HepG2 (cell line): ENCODE results near the gene PRSS3. TPM values are rescaled to one million over a fixed set of nuclear protein-coding genes. Genes with fewer than 3 reads are reported as not detected.

Source experiments
- ATAC-seq: fragments of 200-7000 bp; cut with Tn5 transposase; 3 replicates; pipeline ENCODE4 v1.9.1; 2020; ENCODE audit warnings: mild to moderate bottlenecking, moderate library complexity
- BruUV-seq: library from RNA; stranded (reverse); fragments of 400-500 nt; replicated peaks from 2 replicates; lab custom pipeline; 2021; lab: Mats Ljungman, UMichigan
- CTCF ChIA-PET: fragments of 300-600 bp; formaldehyde crosslinking; extraction: SDS; loops from one replicate; lab custom pipeline; 2021; ENCODE audit warnings: low total read pairs, inconsistent platforms, low intra/inter-chr PET ratio; lab: Yijun Ruan, JAX
- POLR2A ChIA-PET: fragments of 350-600 bp; sonication (Branson Sonifier 250); formaldehyde crosslinking; loops from one replicate; lab custom pipeline; 2020; ENCODE audit warnings: antibody characterized with exemption, inconsistent platforms; lab: Yijun Ruan, JAX
- DNase-seq: peaks from one replicate; pipeline ENCODE4 v3.0.0-alpha.2; 2015; ENCODE audit warnings: low spot score
- FAIRE-seq: peaks from 3 replicates; lab custom pipeline; 2011; peaks lifted over from hg19 to GRCh38; lab: Jason Lieb, UNC
- H2AFZ ChIP-seq: one replicate; pipeline ENCODE4 v1.6.1; 2011; ENCODE audit warnings: low read length, inconsistent platforms
- H3K27ac ChIP-seq: fragments of 300-600 bp; 3 replicates; pipeline ENCODE4 v1.8.0; 2011; ENCODE audit warnings: mixed run types, mild to moderate bottlenecking, mixed read lengths, low read length, inconsistent platforms; ENCODE audit not compliant: insufficient read depth; ENCODE audit errors: extremely low read length
- H3K27me3 ChIP-seq, 2 experiments: fragments of 200-600 bp in 1 of 2; 2 replicates in 1 of 2; 3 replicates in 1 of 2; pipeline versions ENCODE4 v1.6.0 to v1.8.0; 2011; ENCODE audit warnings: low read length in 2 of 2, mild to moderate bottlenecking in 2 of 2, moderate library complexity in 2 of 2, inconsistent platforms in 1 of 2; ENCODE audit not compliant: insufficient read depth in 2 of 2, control insufficient read depth in 1 of 2
- H3K36me3 ChIP-seq, 2 experiments: fragments of 200-600 bp in 1 of 2; replicated peaks in 1 of 2; 2 replicates in 1 of 2; 3 replicates in 1 of 2; pipeline versions ENCODE4 v1.5.1 to v1.8.0; 2011; ENCODE audit warnings: low read length in 2 of 2, inconsistent platforms in 1 of 2; ENCODE audit not compliant: insufficient read depth in 2 of 2, control insufficient read depth in 1 of 2
- H3K4me1 ChIP-seq: 2 replicates; pipeline ENCODE4 v1.5.1; 2012; ENCODE audit warnings: low read length, inconsistent platforms; ENCODE audit not compliant: insufficient read depth
- H3K4me2 ChIP-seq: 2 replicates; pipeline ENCODE4 v1.6.0; 2011; ENCODE audit warnings: low read depth, low read length, inconsistent platforms
- H3K4me3 ChIP-seq, 3 experiments: fragments of 200-600 bp in 1 of 3; sonication (generic), shearing (Covaris generic) in 1 of 3; replicated peaks in 1 of 3; 2 replicates each; pipeline ENCODE4 v1.5.1; 2011 to 2016; ENCODE audit warnings: low read length in 3 of 3, inconsistent platforms in 2 of 3, low read depth in 2 of 3, mild to moderate bottlenecking in 2 of 3, control low read depth in 1 of 3, mixed read lengths in 1 of 3; ENCODE audit not compliant: insufficient read depth in 1 of 3
- H3K79me2 ChIP-seq: one replicate; pipeline ENCODE4 v1.6.1; 2011; ENCODE audit warnings: low read length, inconsistent platforms; ENCODE audit not compliant: insufficient read depth
- H3K9ac ChIP-seq: 2 replicates; pipeline ENCODE4 v1.6.0; 2011; ENCODE audit warnings: mild to moderate bottlenecking, low read depth, low read length, inconsistent platforms; ENCODE audit not compliant: insufficient read depth
- H3K9me3 ChIP-seq: 2 replicates; pipeline ENCODE4 v1.5.1; 2012; ENCODE audit warnings: mild to moderate bottlenecking, low read length
- H4K20me1 ChIP-seq: 2 replicates; pipeline ENCODE4 v1.6.0; 2011; ENCODE audit warnings: inconsistent platforms, mild to moderate bottlenecking, low read length, moderate library complexity; ENCODE audit not compliant: insufficient read depth
- CREM ChIP-seq, 2 experiments: sonication (generic) in 1 of 2; formaldehyde crosslinking in 1 of 2; IDR thresholded peaks; 2 replicates each; pipeline versions ENCODE4 v1.4.0 to v1.6.1; 2016 to 2020; ENCODE audit warnings: antibody characterized with exemption in 1 of 2, mild to moderate bottlenecking in 1 of 2, missing genetic modification reagents in 1 of 2
- CTCF ChIP-seq: sonication (generic); formaldehyde crosslinking; IDR thresholded peaks from 2 replicates; pipeline ENCODE4 v1.5.0; 2020; ENCODE audit warnings: mild to moderate bottlenecking, missing genetic modification reagents, moderate library complexity
- HOXA5 ChIP-seq: sonication (generic); formaldehyde crosslinking; IDR thresholded peaks from 2 replicates; pipeline ENCODE4 v1.4.0; 2020; ENCODE audit warnings: missing genetic modification reagents
- IRF1 ChIP-seq: sonication (generic); formaldehyde crosslinking; IDR thresholded peaks from 2 replicates; pipeline ENCODE4 v1.4.0; 2020; ENCODE audit warnings: low read depth, mild to moderate bottlenecking, missing genetic modification reagents
- MAF1 ChIP-seq: sonication (generic); formaldehyde crosslinking; IDR thresholded peaks from 2 replicates; pipeline ENCODE4 v1.5.0; 2020; ENCODE audit warnings: missing genetic modification reagents, borderline replicate concordance
- NFE2 ChIP-seq: sonication (generic); formaldehyde crosslinking; IDR thresholded peaks from 2 replicates; pipeline ENCODE4 v1.4.0; 2020; ENCODE audit warnings: missing genetic modification reagents
- PRMT3 ChIP-seq: sonication (generic); formaldehyde crosslinking; IDR thresholded peaks from 2 replicates; pipeline ENCODE4 v1.8.1; 2022; ENCODE audit warnings: low read depth, mild to moderate bottlenecking, moderate library complexity, missing genetic modification reagents, borderline replicate concordance
- SIX4 ChIP-seq: sonication (generic); formaldehyde crosslinking; IDR thresholded peaks from 2 replicates; pipeline ENCODE4 v1.4.0; 2020; ENCODE audit warnings: missing genetic modification reagents
- SP2 ChIP-seq: sonication (generic); formaldehyde crosslinking; IDR thresholded peaks from 2 replicates; pipeline ENCODE4 v1.5.1; 2020; ENCODE audit warnings: mild to moderate bottlenecking, missing genetic modification reagents
- ZBTB37 ChIP-seq: sonication (generic); formaldehyde crosslinking; IDR thresholded peaks from 2 replicates; pipeline ENCODE4 v1.4.0; 2020; ENCODE audit warnings: mild to moderate bottlenecking, missing genetic modification reagents
- ZNF12 ChIP-seq: sonication (generic); formaldehyde crosslinking; IDR thresholded peaks from 2 replicates; pipeline ENCODE4 v1.5.0; 2020; ENCODE audit warnings: missing genetic modification reagents
- ZNF18 ChIP-seq: sonication (generic); formaldehyde crosslinking; IDR thresholded peaks from 2 replicates; pipeline ENCODE4 v1.8.0; 2022; ENCODE audit warnings: mild to moderate bottlenecking, missing genetic modification reagents; ENCODE audit not compliant: insufficient replicate concordance
- ZNF691 ChIP-seq: sonication (generic); formaldehyde crosslinking; IDR thresholded peaks from 2 replicates; pipeline ENCODE4 v1.4.0; 2020; ENCODE audit warnings: missing genetic modification reagents, low read depth, mild to moderate bottlenecking, borderline replicate concordance
- WGBS: methylation state at CpG from one replicate; pipeline ENCODE4 v1.1.6; 2017; ENCODE audit warnings: low lambda C conversion rate; 5-methylcytosine and 5-hydroxymethylcytosine counted together
- in situ Hi-C: cut with HindIII; loops from 2 replicates; pipeline ENCODE4 v1.10.0; 2017; ENCODE audit warnings: low pct_unique_long_range_greater_than_20kb; ENCODE audit not compliant: extremely low pct_ligation_motif_present
- intact Hi-C: fragments of 100-400 bp; cut with micrococcal nuclease; formaldehyde crosslinking; loops from one replicate; pipeline ENCODE4 v1.10.0; 2022; ENCODE audit not compliant: unreplicated experiment
- polyA plus RNA-seq, 8 experiments: library from polyadenylated mRNA; depleted of rRNA in 3 of 8; stranded (reverse) in 7 of 8; unstranded in 1 of 8; fragments of >200 nt; fragmentation: Illumina TruSeq in 4 of 8; extraction: Trizol in 4 of 8; gene quantifications; 2 replicates each; pipeline versions ENCODE4 v1.2.1 to v1.2.3, GENCODE V29; 2011 to 2016; ENCODE audit warnings: low read depth in 4 of 8, missing spikeins in 1 of 8, mixed read lengths in 1 of 8; ENCODE audit not compliant: insufficient read depth in 1 of 8
- total RNA-seq, 5 experiments: library from RNA; depleted of rRNA; stranded (reverse); fragments of >200 nt; fragmentation: Illumina TruSeq; extraction: Trizol; gene quantifications; 2 replicates each; pipeline ENCODE4 v1.2.3, GENCODE V29; 2016; ENCODE audit warnings: low read depth in 1 of 5

Gene PRSS3
- total and polyA plus RNA-seq, 2 of the 13 experiments (the other 11 are each of a cell fraction or from before 2014, with no cell fraction given), result not detected

- no peak overlapping the region for H2AFZ ChIP-seq
- CTCF ChIA-PET, result no interaction called here
- no peaks in the 10 kb centered on the region for H3K36me3 ChIP-seq
- H3K4me3 ChIP-seq, result no peak overlapping the region
- TF ChIP-seq NFE2 (CRISPR knock-in tag) (no peak), SIX4 (CRISPR knock-in tag) (no peak), ZNF12 (CRISPR knock-in tag) (no peak), CREM (IDR thresholded peaks at IDR 0.05) (no peak), CREM (CRISPR knock-in tag; IDR thresholded peaks at IDR 0.05) (no peak), ZBTB37 (no peak), MAF1 (CRISPR knock-in tag) (no peak), ZNF691 (CRISPR knock-in tag) (no peak), PRMT3 (CRISPR knock-in tag) (no peak), ZNF18 (CRISPR knock-in tag) (no peak), CTCF (CRISPR knock-in tag) (no peak), IRF1 (no peak), SP2 (CRISPR knock-in tag) (no peak), HOXA5 (CRISPR knock-in tag) (no peak)
- H3K9me3 ChIP-seq, result peaks cover 9% of the 10 kb centered on the region; the same call in 1 of the 2 replicates
- DNase-seq (no peak), FAIRE-seq (no peak), ATAC-seq (no peak)
- intact Hi-C loops (no loop called here), in situ Hi-C loops (no loop called here)
- H3K9ac ChIP-seq, result no peak overlapping the region
- H3K79me2 ChIP-seq, result no peaks in the 10 kb centered on the region
- POLR2A ChIA-PET, result no interaction called here
- WGBS, result 41% methylated on average over 10 of the region's 10 CpGs
- no peaks in the 10 kb centered on the region for H4K20me1 ChIP-seq
- H3K27ac ChIP-seq, result no peak overlapping the region
- BruUV-seq, result no TSS peak
- peaks cover 29% of the 10 kb centered on the region for H3K4me1 ChIP-seq
- H3K4me2 ChIP-seq, result no peak overlapping the region
- H3K27me3 ChIP-seq, result peaks cover 2 to 30% of the 10 kb centered on the region in 2 experiments; a peak in 3 of 5 replicates
Observed at GRCh38 chr9:33798545-33798944, 3.2 kb downstream of the PRSS3 start.
